Lower lobe of right lung (tissue), 2 donors: Measurements from ENCODE around the gene HIPK1. TPM values are rescaled to one million over a fixed set of nuclear protein-coding genes. Genes with fewer than 3 reads are reported as not detected.

ENCODE experiments used
- ATAC-seq, 2 donors: fragments of 200-7000 bp; cut with Tn5 transposase; one replicate each; pipeline ENCODE4 v1.9.1; 2020 to 2022; ENCODE audit warnings: mild to moderate bottlenecking in 2 of 2, moderate library complexity in 2 of 2
- DNase-seq: peaks from one replicate; pipeline ENCODE4 v3.0.0-alpha.2; 2020
- H3K27ac ChIP-seq: fragments of 200-600 bp; one replicate; pipeline ENCODE4 v1.8.0; 2022
- H3K27me3 ChIP-seq: fragments of 200-600 bp; one replicate; pipeline ENCODE4 v1.8.0; 2022; ENCODE audit warnings: low read depth
- H3K36me3 ChIP-seq: fragments of 200-600 bp; one replicate; pipeline ENCODE4 v1.8.0; 2022; ENCODE audit warnings: mild to moderate bottlenecking
- H3K4me1 ChIP-seq: fragments of 200-600 bp; one replicate; pipeline ENCODE4 v1.8.0; 2022
- H3K4me3 ChIP-seq: fragments of 200-600 bp; one replicate; pipeline ENCODE4 v1.8.0; 2022; ENCODE audit warnings: mild to moderate bottlenecking
- H3K9me3 ChIP-seq: fragments of 200-600 bp; one replicate; pipeline ENCODE4 v1.8.0; 2022
- intact Hi-C: fragments of 100-400 bp; cut with DNase I; formaldehyde crosslinking; loops from one replicate; pipeline ENCODE4 v1.11.0; 2022
- total RNA-seq: library from RNA; stranded (reverse); fragmentation: NEBNext Ultra II Directional; extraction: Animal tissue kit (Norgen Biotek cat#: 25700); gene quantifications from one replicate; pipeline ENCODE4 v1.2.1, GENCODE V29; 2021
- TF ChIP-seq, protein P1 (sequence below): fragments of 200-600 bp; IDR thresholded peaks from one replicate; pipeline ENCODE4 v1.8.0; 2022; ENCODE audit warnings: antibody characterized with exemption, mild to moderate bottlenecking
- donor health status: DM: no; HTN: yes; CAD: no; lungs with severe emphysema.

The HIPK1 gene
- total RNA-seq, 1 donor from 2014 or later = 95.0 TPM

DNA sequence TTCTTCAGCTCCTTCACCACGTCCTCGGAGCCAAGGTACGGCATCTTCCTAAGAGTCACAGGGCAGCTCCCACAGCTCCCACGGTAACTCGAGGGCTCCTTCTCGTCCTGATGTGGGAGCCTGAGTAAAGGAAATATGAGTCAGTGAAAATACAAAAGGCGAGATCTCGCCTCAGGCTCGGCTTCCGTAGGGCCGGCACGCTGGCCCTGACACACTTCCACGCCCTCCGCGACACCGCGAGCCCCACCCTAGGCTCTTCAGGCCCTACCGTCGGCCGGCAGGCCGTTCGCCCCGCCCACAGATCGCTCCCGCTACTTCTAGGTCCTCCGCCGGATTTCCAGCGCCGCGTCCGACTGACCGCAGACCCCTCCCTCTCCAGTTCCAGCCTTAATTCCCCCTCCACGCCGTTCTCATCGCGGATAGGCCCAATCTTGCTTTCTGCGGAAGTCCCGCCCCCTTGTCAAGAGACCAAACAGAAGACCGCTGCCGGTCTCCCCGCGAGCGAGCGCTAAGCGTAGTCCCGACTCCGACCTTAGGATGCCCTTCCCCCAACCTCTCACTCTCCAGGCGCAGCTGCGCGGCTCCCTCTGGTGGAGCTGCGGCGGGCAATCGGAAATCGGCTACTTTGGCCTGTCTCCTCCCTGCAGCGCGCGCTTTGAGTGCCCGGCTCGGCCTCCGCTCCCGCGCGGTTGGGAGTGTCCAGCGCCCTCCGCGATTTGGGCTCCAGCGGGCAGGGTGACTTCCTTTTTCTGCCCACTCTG is 24.3 kb upstream of the HIPK1 start, which contains the start of the genes AP4B1 and DCLRE1B:
Gene AP4B1, minus strand, starts transcription at position 126 of the 761 bp plus-strand sequence. Its CDS starts 82 bp downstream, at position 44.
Gene DCLRE1B, plus strand, starts transcription at position 653 of the 761 bp plus-strand sequence. CDS start 261 bp downstream, outside the sequence.
- H3K9me3 ChIP-seq = no peaks in the 10 kb centered on the region
- peaks cover 32% of the 10 kb centered on the region for H3K4me1 ChIP-seq
- H3K27me3 ChIP-seq = no peaks in the 10 kb centered on the region
- intact Hi-C loops = no loop called here
- H3K27ac ChIP-seq = peak within 1 kb of the TSS; percentile 92
- TF ChIP-seq, protein P1, sequence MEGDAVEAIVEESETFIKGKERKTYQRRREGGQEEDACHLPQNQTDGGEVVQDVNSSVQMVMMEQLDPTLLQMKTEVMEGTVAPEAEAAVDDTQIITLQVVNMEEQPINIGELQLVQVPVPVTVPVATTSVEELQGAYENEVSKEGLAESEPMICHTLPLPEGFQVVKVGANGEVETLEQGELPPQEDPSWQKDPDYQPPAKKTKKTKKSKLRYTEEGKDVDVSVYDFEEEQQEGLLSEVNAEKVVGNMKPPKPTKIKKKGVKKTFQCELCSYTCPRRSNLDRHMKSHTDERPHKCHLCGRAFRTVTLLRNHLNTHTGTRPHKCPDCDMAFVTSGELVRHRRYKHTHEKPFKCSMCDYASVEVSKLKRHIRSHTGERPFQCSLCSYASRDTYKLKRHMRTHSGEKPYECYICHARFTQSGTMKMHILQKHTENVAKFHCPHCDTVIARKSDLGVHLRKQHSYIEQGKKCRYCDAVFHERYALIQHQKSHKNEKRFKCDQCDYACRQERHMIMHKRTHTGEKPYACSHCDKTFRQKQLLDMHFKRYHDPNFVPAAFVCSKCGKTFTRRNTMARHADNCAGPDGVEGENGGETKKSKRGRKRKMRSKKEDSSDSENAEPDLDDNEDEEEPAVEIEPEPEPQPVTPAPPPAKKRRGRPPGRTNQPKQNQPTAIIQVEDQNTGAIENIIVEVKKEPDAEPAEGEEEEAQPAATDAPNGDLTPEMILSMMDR = peak; percentile 77
- ATAC-seq (peak; percentile 98 to 99), DNase-seq (peak; percentile 100)
- H3K36me3 ChIP-seq = peaks cover 32% of the 10 kb centered on the region
- peak within 1 kb of the TSS; percentile 78 for H3K4me3 ChIP-seq

DNA sequence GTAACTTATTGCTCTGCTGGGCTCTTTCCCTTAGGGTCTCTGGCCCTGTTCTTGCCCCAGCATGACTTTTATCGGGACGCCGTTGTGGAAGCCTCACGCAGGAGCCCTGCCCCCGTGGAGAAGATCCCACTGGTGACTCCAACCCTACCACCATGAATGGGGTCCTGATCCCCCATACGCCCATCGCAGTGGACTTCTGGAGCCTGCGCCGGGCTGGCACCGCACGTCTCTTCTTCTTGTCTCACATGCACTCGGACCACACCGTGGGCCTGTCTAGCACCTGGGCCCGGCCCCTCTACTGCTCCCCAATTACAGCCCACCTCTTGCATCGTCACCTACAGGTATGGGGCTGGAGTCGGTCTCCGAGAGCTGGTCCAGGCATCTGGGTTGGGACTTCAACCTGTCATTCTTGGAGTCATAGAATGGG is 23.7 kb upstream of the HIPK1 start:
- H3K4me1 ChIP-seq = peaks cover 32% of the 10 kb centered on the region
- no peaks in the 10 kb centered on the region for H3K27me3 ChIP-seq
- H3K9me3 ChIP-seq = no peaks in the 10 kb centered on the region
- ATAC-seq (peak; percentile 0 to 1), DNase-seq (peak; percentile 68)
- intact Hi-C loops = no loop called here
- H3K4me3 ChIP-seq = peak overlapping the region; percentile 78
- peak overlapping the region; percentile 92 for H3K27ac ChIP-seq
- H3K36me3 ChIP-seq = peaks cover 32% of the 10 kb centered on the region
- TF ChIP-seq, protein P1 = no peak

DNA sequence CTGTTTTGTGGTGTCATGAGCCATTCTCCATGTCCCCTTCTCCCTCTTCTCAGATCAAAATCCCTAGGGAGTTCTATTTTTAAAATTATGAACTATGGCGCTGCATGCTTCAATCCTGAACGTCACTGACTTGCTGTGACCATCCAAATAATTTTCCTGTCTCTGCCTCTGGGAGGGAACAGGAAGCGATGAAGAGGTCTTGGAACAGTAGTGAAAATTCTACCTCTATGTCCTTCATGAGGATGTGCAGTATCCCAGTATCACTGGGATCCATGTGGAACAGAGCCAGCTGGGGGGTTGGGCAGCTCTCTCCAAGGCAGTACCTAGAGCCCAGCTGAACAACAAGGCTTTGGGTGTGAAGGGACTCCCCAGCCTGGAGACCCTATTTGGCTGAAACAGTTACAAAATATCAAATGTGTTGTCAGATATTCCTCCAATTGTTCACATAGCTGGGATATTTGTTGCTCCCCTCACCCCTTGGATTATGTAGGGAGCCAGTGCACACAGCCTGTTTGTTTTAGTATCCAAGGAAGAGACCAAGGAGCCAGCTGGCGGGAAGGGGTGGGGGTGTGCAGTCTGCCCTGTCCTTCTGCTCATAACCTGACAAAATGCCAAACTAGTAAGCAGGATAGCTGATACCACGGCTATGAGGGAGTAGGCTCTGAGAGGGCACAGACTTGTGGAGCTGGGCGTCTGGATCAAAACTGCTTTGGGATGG is 16.4 kb upstream of the HIPK1 start:
- intact Hi-C loops = no loop called here
- Histone ChIP-seq H3K27me3 (no peaks in the 10 kb centered on the region), H3K36me3 (peaks cover 34% of the 10 kb centered on the region), H3K9me3 (no peaks in the 10 kb centered on the region), H3K4me3 (no peak overlapping the region), H3K27ac (peak overlapping the region; percentile 47), H3K4me1 (peaks cover 7% of the 10 kb centered on the region)
- DNase-seq = no peak
- TF ChIP-seq, protein P1 = no peak
- ATAC-seq = peak; percentile 86 to 88

DNA sequence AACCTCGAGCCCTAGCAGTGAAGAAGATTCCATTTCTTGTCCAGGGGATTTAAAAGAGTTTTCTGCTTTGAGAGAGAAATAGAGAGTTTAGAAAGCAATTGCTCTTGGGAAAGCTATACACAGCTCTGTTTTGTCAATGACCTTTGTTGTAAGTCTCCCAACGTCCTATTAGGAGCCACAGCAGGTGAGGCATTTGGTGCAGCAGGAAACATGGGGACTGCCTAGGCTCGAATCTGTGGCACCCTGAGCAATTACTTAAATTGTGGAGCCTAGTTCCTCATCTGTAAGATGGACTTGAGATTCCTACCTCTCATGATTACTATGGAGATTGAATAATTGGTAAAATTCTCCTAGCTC is 15.8 kb upstream of the HIPK1 start:
- Histone ChIP-seq H3K4me3 (no peak overlapping the region), H3K27ac (peak overlapping the region; percentile 47), H3K4me1 (peaks cover 7% of the 10 kb centered on the region), H3K9me3 (no peaks in the 10 kb centered on the region), H3K27me3 (no peaks in the 10 kb centered on the region), H3K36me3 (peaks cover 29% of the 10 kb centered on the region)
- DNase-seq (no peak), ATAC-seq (no peak)
- intact Hi-C loops = no loop called here
- TF ChIP-seq, protein P1 = no peak

DNA sequence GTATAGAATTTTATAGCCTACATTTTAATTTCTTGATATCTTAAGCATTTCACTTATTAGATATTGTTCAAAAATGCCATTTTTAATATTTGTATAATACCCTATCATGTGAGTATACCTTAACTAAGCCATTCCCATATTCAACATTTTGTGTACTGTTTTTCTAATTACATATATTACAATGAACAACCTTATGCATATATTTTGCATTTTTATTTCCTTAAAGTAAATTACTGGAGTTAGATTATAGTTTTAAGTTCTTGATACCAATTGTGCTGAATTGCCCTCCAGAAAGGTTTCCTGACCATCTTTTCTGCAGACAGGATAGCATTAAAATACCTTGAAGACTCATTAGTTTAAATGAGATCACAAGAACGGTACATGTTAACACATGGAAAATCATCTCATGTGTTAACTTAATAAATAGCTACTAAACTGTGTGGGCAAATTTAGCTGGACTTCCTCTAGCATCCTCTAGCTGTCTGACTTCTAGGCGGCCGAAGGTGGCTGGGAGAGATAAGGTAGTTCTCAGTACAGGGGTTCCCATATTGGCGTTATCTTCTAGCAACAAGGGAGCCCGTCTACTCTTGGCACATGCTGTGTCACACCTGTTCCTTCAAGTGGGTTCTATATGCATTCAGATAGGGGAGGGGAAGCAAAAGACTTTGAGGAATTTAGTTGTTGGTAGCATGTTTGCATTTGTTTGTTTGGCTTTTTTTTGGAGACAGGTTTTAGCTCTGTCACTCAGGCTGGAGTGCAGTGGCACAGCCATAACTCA is 15.0 kb upstream of the HIPK1 start:
- no peaks in the 10 kb centered on the region for H3K9me3 ChIP-seq
- no peak overlapping the region for H3K4me3 ChIP-seq
- no peaks in the 10 kb centered on the region for H3K27me3 ChIP-seq
- no peak for DNase-seq
- H3K4me1 ChIP-seq = peaks cover 7% of the 10 kb centered on the region
- no peak for ATAC-seq
- peaks cover 21% of the 10 kb centered on the region for H3K36me3 ChIP-seq
- intact Hi-C loops = no loop called here
- H3K27ac ChIP-seq = no peak overlapping the region
- TF ChIP-seq, protein P1 = no peak
